Keratinocyte (primary cell): ENCODE data around the gene CCDC85B.

Experiments
- EZH2 ChIP-seq: IDR thresholded peaks from one replicate; pipeline ENCODE4 v1.6.1; 2012; ENCODE audit warnings: inconsistent platforms, mild to moderate bottlenecking, low read length, moderate library complexity
- TF ChIP-seq, protein P1 (sequence below), 3 experiments: IDR thresholded peaks in 1 of 3; conservative IDR thresholded peaks in 1 of 3; optimal IDR thresholded peaks in 1 of 3; 2 replicates in 2 of 3; 3 replicates in 1 of 3; pipeline versions ENCODE3 to v1.5.1; 2011; ENCODE audit warnings: low read length in 3 of 3, mild to moderate bottlenecking in 3 of 3, moderate library complexity in 2 of 3, control low read depth in 1 of 3, inconsistent platforms in 1 of 3; ENCODE audit not compliant: insufficient read depth in 2 of 3; ENCODE audit errors: extremely low read depth in 1 of 3

- TF ChIP-seq, protein P1, sequence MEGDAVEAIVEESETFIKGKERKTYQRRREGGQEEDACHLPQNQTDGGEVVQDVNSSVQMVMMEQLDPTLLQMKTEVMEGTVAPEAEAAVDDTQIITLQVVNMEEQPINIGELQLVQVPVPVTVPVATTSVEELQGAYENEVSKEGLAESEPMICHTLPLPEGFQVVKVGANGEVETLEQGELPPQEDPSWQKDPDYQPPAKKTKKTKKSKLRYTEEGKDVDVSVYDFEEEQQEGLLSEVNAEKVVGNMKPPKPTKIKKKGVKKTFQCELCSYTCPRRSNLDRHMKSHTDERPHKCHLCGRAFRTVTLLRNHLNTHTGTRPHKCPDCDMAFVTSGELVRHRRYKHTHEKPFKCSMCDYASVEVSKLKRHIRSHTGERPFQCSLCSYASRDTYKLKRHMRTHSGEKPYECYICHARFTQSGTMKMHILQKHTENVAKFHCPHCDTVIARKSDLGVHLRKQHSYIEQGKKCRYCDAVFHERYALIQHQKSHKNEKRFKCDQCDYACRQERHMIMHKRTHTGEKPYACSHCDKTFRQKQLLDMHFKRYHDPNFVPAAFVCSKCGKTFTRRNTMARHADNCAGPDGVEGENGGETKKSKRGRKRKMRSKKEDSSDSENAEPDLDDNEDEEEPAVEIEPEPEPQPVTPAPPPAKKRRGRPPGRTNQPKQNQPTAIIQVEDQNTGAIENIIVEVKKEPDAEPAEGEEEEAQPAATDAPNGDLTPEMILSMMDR (optimal IDR thresholded peaks at IDR 0.05 in 1 of 3, IDR thresholded peaks at IDR 0.05 in 1 of 3, conservative IDR thresholded peaks at IDR 0.05 in 1 of 3; ENCODE audit: extremely low read depth in 1 of 3, insufficient read depth in 2 of 3, low read length in 3 of 3) = no peak
- TF ChIP-seq EZH2 = no peak
These were observed 27.3 kb upstream of the CCDC85B start for GRCh38 chr11:65862941-65863888.
